Spleen (tissue), 7 donors: Measurements from ENCODE around the gene NOL3.

Experiments used
- CTCF ChIP-seq, 11 experiments: fragments of 200-600 bp in 7 of 11; fragments of 450-650 bp in 4 of 11; sonication (generic) in 4 of 11; IDR thresholded peaks in 8 of 11; conservative IDR thresholded peaks in 3 of 11; 1 replicate in 7 of 11; 2 replicates in 4 of 11; pipeline versions ENCODE4 v1.4.0 to v1.8.0; 2016 to 2021; ENCODE audit warnings: antibody characterized with exemption in 11 of 11, inconsistent platforms in 4 of 11, mild to moderate bottlenecking in 1 of 11
- POLR2A ChIP-seq, 3 donors: fragments of 450-650 bp; IDR thresholded peaks; one replicate each; pipeline ENCODE4 v1.5.1; 2017; ENCODE audit warnings: antibody characterized with exemption in 3 of 3, mild to moderate bottlenecking in 1 of 3
- donor health status: DM: no; HTN: no; CAD: no; lungs with moderate emphysema.
- donor health status: DM: no; HTN: no; CAD: no.
- donor health status: DM: no; HTN: no; CAD: no.

GRCh38 chr16:67206838-67207248, 36.5 kb downstream of the NOL3 start:
- no peak for TF ChIP-seq POLR2A (IDR thresholded peaks at IDR 0.05)
- no peak for TF ChIP-seq CTCF (IDR thresholded peaks at IDR 0.05 in 8 of 11, conservative IDR thresholded peaks at IDR 0.05 in 3 of 11)
